ENCODE measurements around the gene UCK2. TPM values are rescaled to one million over a fixed set of nuclear protein-coding genes. Genes with fewer than 3 reads are reported as not detected.
A peak's percentile ranks its signal among the peaks of the same experiment; 100 is the strongest.

UCK2 gene
- total RNA-seq, 1 donor from 2014 or later, result 111 TPM

- Mint-ChIP-seq H3K36me3 (ENCODE audit: low read depth, unreplicated experiment) (peaks cover 42% of the 10 kb centered on the region), H3K27me3 (ENCODE audit: low read depth, unreplicated experiment) (no peaks in the 10 kb centered on the region), H3K9me3 (ENCODE audit: unreplicated experiment) (no peaks in the 10 kb centered on the region), H3K4me1 (ENCODE audit: low read depth, unreplicated experiment) (peaks cover 44% of the 10 kb centered on the region), H3K4me3 (ENCODE audit: unreplicated experiment) (no peak overlapping the region), H3K27ac (ENCODE audit: unreplicated experiment) (peak overlapping the region; percentile 34)
- FAIRE-seq (no peak), DNase-seq (ENCODE audit: low read depth) (peak; percentile 58)
- H3K27me3 ChIP-seq (ENCODE audit: insufficient read depth, low read length), result no peaks in the 10 kb centered on the region
- no peak overlapping the region for H3K4me3 ChIP-seq (ENCODE audit: insufficient read depth, low read depth, low read length)
- H4K20me1 ChIP-seq (ENCODE audit: insufficient read depth, low read length), result no peaks in the 10 kb centered on the region
- H3K36me3 ChIP-seq (ENCODE audit: insufficient read depth, low read length), result peaks cover 31% of the 10 kb centered on the region
- H3K4me1 ChIP-seq (ENCODE audit: insufficient read depth, low read length), result peaks cover 12% of the 10 kb centered on the region
- no peak overlapping the region for H3K27ac ChIP-seq (ENCODE audit: low read depth, low read length)
- TF ChIP-seq, protein P1, sequence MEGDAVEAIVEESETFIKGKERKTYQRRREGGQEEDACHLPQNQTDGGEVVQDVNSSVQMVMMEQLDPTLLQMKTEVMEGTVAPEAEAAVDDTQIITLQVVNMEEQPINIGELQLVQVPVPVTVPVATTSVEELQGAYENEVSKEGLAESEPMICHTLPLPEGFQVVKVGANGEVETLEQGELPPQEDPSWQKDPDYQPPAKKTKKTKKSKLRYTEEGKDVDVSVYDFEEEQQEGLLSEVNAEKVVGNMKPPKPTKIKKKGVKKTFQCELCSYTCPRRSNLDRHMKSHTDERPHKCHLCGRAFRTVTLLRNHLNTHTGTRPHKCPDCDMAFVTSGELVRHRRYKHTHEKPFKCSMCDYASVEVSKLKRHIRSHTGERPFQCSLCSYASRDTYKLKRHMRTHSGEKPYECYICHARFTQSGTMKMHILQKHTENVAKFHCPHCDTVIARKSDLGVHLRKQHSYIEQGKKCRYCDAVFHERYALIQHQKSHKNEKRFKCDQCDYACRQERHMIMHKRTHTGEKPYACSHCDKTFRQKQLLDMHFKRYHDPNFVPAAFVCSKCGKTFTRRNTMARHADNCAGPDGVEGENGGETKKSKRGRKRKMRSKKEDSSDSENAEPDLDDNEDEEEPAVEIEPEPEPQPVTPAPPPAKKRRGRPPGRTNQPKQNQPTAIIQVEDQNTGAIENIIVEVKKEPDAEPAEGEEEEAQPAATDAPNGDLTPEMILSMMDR (IDR thresholded peaks at IDR 0.05; ENCODE audit: insufficient read depth, low read depth, low read length), result no peak
- TF ChIP-seq EZH2 (IDR thresholded peaks at IDR 0.05; ENCODE audit: insufficient read depth, low read length), result no peak
- H3K9me3 ChIP-seq (ENCODE audit: insufficient read depth, low read depth, low read length), result no peaks in the 10 kb centered on the region
- H2AFZ ChIP-seq (ENCODE audit: low read depth, low read length), result no peak overlapping the region
- no peak overlapping the region for H3K9ac ChIP-seq (ENCODE audit: low read length)
- no peak overlapping the region for H3K4me2 ChIP-seq (ENCODE audit: low read length)
- peaks cover 6% of the 10 kb centered on the region for H3K79me2 ChIP-seq (ENCODE audit: insufficient read depth, low read length)
Measured at GRCh38 chr1:165907256-165907857, 79.9 kb downstream of the UCK2 start.

DNA sequence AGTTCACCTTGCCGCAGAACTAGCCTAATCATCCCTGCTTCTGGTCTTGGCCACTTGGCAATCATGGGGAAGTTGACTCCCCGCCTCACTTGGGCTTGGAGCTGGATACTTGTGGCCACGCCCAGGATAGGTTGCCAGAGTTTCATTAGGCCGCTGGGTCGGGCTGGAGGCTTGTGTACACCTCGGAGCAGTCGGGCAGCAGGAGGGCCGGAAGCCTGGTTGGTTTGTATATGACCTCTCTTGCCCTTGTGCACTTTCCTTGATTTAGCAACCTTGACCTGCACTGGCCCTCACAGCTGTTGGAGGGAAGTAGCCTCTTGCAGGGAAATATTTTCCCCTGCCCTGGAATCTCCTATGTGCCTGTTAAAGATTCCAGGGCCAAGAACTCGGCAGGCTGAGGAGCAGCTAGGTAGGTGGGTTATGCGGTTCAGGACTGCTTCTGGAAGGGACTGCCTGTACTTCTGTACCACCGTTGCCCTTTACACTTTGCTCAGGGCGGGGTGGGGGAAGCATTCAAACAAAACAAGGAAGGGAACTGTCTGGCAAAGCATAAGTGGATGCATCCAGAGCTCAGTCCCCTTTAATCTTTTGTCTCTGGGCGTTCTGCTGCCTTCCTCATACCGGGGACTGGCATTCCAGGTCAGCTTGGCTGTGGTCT, 83.5 kb downstream of the UCK2 start:
- H3K27me3 ChIP-seq (ENCODE audit: insufficient read depth, low read length), result no peaks in the 10 kb centered on the region
- no peak overlapping the region for H3K4me2 ChIP-seq (ENCODE audit: low read length)
- no peak overlapping the region for H3K4me3 Mint-ChIP-seq (ENCODE audit: unreplicated experiment)
- no peaks in the 10 kb centered on the region for H3K79me2 ChIP-seq (ENCODE audit: insufficient read depth, low read length)
- no peaks in the 10 kb centered on the region for H3K9me3 Mint-ChIP-seq (ENCODE audit: unreplicated experiment)
- H4K20me1 ChIP-seq (ENCODE audit: insufficient read depth, low read length), result no peaks in the 10 kb centered on the region
- TF ChIP-seq, protein P1 (IDR thresholded peaks at IDR 0.05; ENCODE audit: insufficient read depth, low read depth, low read length), result no peak
- TF ChIP-seq EZH2 (IDR thresholded peaks at IDR 0.05; ENCODE audit: insufficient read depth, low read length), result no peak
- H3K4me3 ChIP-seq (ENCODE audit: insufficient read depth, low read depth, low read length), result no peak overlapping the region
- H2AFZ ChIP-seq (ENCODE audit: low read depth, low read length), result no peak overlapping the region
- H3K36me3 Mint-ChIP-seq (ENCODE audit: low read depth, unreplicated experiment), result peaks cover 30% of the 10 kb centered on the region
- no peaks in the 10 kb centered on the region for H3K27me3 Mint-ChIP-seq (ENCODE audit: low read depth, unreplicated experiment)
- peaks cover 26% of the 10 kb centered on the region for H3K36me3 ChIP-seq (ENCODE audit: insufficient read depth, low read length)
- H3K4me1 Mint-ChIP-seq (ENCODE audit: low read depth, unreplicated experiment), result peaks cover 38% of the 10 kb centered on the region
- H3K9me3 ChIP-seq (ENCODE audit: insufficient read depth, low read depth, low read length), result no peaks in the 10 kb centered on the region
- no peak overlapping the region for H3K27ac ChIP-seq (ENCODE audit: low read depth, low read length)
- FAIRE-seq, result no peak
- H3K9ac ChIP-seq (ENCODE audit: low read length), result no peak overlapping the region
- peaks cover 4% of the 10 kb centered on the region for H3K4me1 ChIP-seq (ENCODE audit: insufficient read depth, low read length)
- peak overlapping the region; percentile 27 for H3K27ac Mint-ChIP-seq (ENCODE audit: unreplicated experiment)
- DNase-seq (ENCODE audit: low read depth), result no peak
